Measurements from ENCODE around the gene RIN3.

Gene RIN3

DNA sequence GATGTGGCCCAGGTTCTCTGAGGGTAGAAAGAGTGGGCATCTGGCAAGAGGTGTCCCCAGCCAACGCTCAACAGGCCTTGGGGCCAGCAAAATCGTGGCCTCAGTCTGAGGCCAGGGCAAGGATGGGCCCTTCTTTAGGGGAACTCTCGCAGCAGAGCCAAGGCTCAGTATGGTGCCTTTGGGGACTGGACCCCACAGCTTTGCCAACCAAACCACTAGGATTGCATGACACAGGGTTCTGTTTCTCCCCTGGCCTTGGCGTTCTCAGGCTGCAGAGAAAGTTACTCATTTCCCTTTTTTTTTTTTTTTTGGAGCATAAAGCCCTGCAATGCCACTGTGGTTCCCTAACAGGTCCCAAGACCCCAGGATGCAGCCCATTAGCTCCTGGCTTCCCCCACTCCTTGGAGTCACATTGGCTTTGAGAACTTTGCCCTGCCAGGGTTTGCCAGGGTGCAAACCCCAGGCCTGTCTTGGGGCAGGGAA is 134.3 kb downstream of the RIN3 start:
- no peak overlapping the region for H3K4me3 ChIP-seq (ENCODE audit: low read depth, low read length)
- no peaks in the 10 kb centered on the region for H3K4me1 ChIP-seq (ENCODE audit: control insufficient read depth, insufficient read depth, low read length)
- no peak overlapping the region for H3K9ac ChIP-seq (ENCODE audit: low read depth, low read length)
- peaks cover 3% of the 10 kb centered on the region; the same call in 1 of the 2 replicates for H3K9me3 ChIP-seq (ENCODE audit: control insufficient read depth, insufficient read depth, low read length)
- no peaks in the 10 kb centered on the region for H3K27me3 ChIP-seq (ENCODE audit: control insufficient read depth, insufficient read depth, low read length)
- no peaks in the 10 kb centered on the region for H3K36me3 ChIP-seq (ENCODE audit: control insufficient read depth, insufficient read depth, low read length)
- H3K27ac ChIP-seq (ENCODE audit: low read depth, low read length) = no peak overlapping the region

- Histone ChIP-seq H3K36me3 (ENCODE audit: control insufficient read depth, insufficient read depth, low read length) (no peaks in the 10 kb centered on the region), H3K27ac (ENCODE audit: low read depth, low read length) (no peak overlapping the region), H3K27me3 (ENCODE audit: control insufficient read depth, insufficient read depth, low read length) (no peaks in the 10 kb centered on the region), H3K4me3 (ENCODE audit: low read depth, low read length) (no peak overlapping the region), H3K9ac (ENCODE audit: low read depth, low read length) (no peak overlapping the region), H3K4me1 (ENCODE audit: control insufficient read depth, insufficient read depth, low read length) (no peaks in the 10 kb centered on the region), H3K9me3 (ENCODE audit: control insufficient read depth, insufficient read depth, low read length) (peaks cover 3% of the 10 kb centered on the region; the same call in 1 of the 2 replicates)
These were observed 135.5 kb downstream of the RIN3 start for GRCh38 chr14:92649066-92649465.

GRCh38 chr14:92649934-92650545 is 136.5 kb downstream of the RIN3 start:
- H3K9ac ChIP-seq (ENCODE audit: low read depth, low read length) = no peak overlapping the region
- no peak overlapping the region for H3K27ac ChIP-seq (ENCODE audit: low read depth, low read length)

GRCh38 chr14:92650581-92651105 is 137.1 kb downstream of the RIN3 start:
- Histone ChIP-seq H3K9me3 (ENCODE audit: control insufficient read depth, insufficient read depth, low read length) (no peaks in the 10 kb centered on the region), H3K4me3 (ENCODE audit: low read depth, low read length) (no peak overlapping the region), H3K9ac (ENCODE audit: low read depth, low read length) (no peak overlapping the region), H3K36me3 (ENCODE audit: control insufficient read depth, insufficient read depth, low read length) (no peaks in the 10 kb centered on the region), H3K4me1 (ENCODE audit: control insufficient read depth, insufficient read depth, low read length) (no peaks in the 10 kb centered on the region), H3K27ac (ENCODE audit: low read depth, low read length) (no peak overlapping the region), H3K27me3 (ENCODE audit: control insufficient read depth, insufficient read depth, low read length) (no peaks in the 10 kb centered on the region)

More at GRCh38 chr14:92649934-92650545, 136.5 kb downstream of the RIN3 start:
- Histone ChIP-seq H3K4me3 (ENCODE audit: low read depth, low read length) (no peak overlapping the region), H3K4me1 (ENCODE audit: control insufficient read depth, insufficient read depth, low read length) (no peaks in the 10 kb centered on the region), H3K9me3 (ENCODE audit: control insufficient read depth, insufficient read depth, low read length) (peaks cover under 1% of the 10 kb centered on the region; the same call in 1 of the 2 replicates), H3K36me3 (ENCODE audit: control insufficient read depth, insufficient read depth, low read length) (no peaks in the 10 kb centered on the region), H3K27me3 (ENCODE audit: control insufficient read depth, insufficient read depth, low read length) (no peaks in the 10 kb centered on the region)

- Histone ChIP-seq H3K9ac (ENCODE audit: low read depth, low read length) (no peak overlapping the region), H3K4me1 (ENCODE audit: control insufficient read depth, insufficient read depth, low read length) (no peaks in the 10 kb centered on the region), H3K4me3 (ENCODE audit: low read depth, low read length) (no peak overlapping the region), H3K27ac (ENCODE audit: low read depth, low read length) (no peak overlapping the region), H3K36me3 (ENCODE audit: control insufficient read depth, insufficient read depth, low read length) (no peaks in the 10 kb centered on the region), H3K27me3 (ENCODE audit: control insufficient read depth, insufficient read depth, low read length) (no peaks in the 10 kb centered on the region), H3K9me3 (ENCODE audit: control insufficient read depth, insufficient read depth, low read length) (no peaks in the 10 kb centered on the region)
These were observed 137.7 kb downstream of the RIN3 start for GRCh38 chr14:92651106-92651757.

DNA sequence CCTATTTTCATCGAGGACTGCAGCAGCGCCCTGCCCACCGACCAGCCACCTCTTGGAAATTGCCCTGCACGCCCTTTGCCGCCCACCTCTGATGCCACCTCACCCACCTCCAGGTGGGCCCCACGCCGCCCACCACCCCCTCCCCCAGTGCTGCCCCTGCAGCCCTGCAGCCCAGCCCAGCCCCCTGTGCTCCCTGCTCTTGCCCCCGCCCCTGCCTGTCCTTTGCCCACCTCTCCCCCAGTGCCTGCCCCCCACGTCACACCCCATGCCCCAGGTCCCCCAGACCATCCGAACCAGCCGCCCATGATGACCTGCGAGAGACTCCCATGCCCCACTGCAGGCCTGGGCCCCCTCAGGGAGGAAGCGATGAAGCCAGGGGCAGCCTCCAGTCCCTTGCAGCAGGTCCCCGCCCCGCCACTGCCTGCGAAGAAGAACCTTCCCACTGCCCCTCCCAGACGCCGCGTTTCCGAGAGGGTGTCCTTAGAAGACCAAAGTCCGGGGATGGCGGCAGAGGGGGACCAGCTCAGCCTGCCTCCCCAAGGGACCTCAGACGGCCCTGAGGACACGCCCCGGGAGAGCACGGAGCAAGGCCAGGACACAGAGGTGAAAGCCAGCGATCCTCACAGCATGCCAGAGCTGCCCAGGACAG is 138.3 kb downstream of the RIN3 start:
- no peak overlapping the region for H3K9ac ChIP-seq (ENCODE audit: low read depth, low read length)
- no peaks in the 10 kb centered on the region for H3K36me3 ChIP-seq (ENCODE audit: control insufficient read depth, insufficient read depth, low read length)
- H3K4me1 ChIP-seq (ENCODE audit: control insufficient read depth, insufficient read depth, low read length) = no peaks in the 10 kb centered on the region
- H3K27me3 ChIP-seq (ENCODE audit: control insufficient read depth, insufficient read depth, low read length) = no peaks in the 10 kb centered on the region
- no peaks in the 10 kb centered on the region for H3K9me3 ChIP-seq (ENCODE audit: control insufficient read depth, insufficient read depth, low read length)
- H3K27ac ChIP-seq (ENCODE audit: low read depth, low read length) = no peak overlapping the region
- no peak overlapping the region for H3K4me3 ChIP-seq (ENCODE audit: low read depth, low read length)

- Histone ChIP-seq H3K9ac (ENCODE audit: low read depth, low read length) (no peak overlapping the region), H3K27me3 (ENCODE audit: control insufficient read depth, insufficient read depth, low read length) (no peaks in the 10 kb centered on the region), H3K36me3 (ENCODE audit: control insufficient read depth, insufficient read depth, low read length) (no peaks in the 10 kb centered on the region), H3K4me3 (ENCODE audit: low read depth, low read length) (no peak overlapping the region), H3K4me1 (ENCODE audit: control insufficient read depth, insufficient read depth, low read length) (no peaks in the 10 kb centered on the region), H3K27ac (ENCODE audit: low read depth, low read length) (no peak overlapping the region), H3K9me3 (ENCODE audit: control insufficient read depth, insufficient read depth, low read length) (no peaks in the 10 kb centered on the region)
These were observed 139.0 kb downstream of the RIN3 start for GRCh38 chr14:92652413-92653151.

GRCh38 chr14:92653162-92653651 is 139.6 kb downstream of the RIN3 start:
- no peak overlapping the region for H3K4me3 ChIP-seq (ENCODE audit: low read depth, low read length)
- H3K4me1 ChIP-seq (ENCODE audit: control insufficient read depth, insufficient read depth, low read length) = no peaks in the 10 kb centered on the region
- no peak overlapping the region for H3K9ac ChIP-seq (ENCODE audit: low read depth, low read length)
- H3K36me3 ChIP-seq (ENCODE audit: control insufficient read depth, insufficient read depth, low read length) = no peaks in the 10 kb centered on the region
- H3K9me3 ChIP-seq (ENCODE audit: control insufficient read depth, insufficient read depth, low read length) = no peaks in the 10 kb centered on the region
- H3K27me3 ChIP-seq (ENCODE audit: control insufficient read depth, insufficient read depth, low read length) = no peaks in the 10 kb centered on the region
- H3K27ac ChIP-seq (ENCODE audit: low read depth, low read length) = no peak overlapping the region

DNA sequence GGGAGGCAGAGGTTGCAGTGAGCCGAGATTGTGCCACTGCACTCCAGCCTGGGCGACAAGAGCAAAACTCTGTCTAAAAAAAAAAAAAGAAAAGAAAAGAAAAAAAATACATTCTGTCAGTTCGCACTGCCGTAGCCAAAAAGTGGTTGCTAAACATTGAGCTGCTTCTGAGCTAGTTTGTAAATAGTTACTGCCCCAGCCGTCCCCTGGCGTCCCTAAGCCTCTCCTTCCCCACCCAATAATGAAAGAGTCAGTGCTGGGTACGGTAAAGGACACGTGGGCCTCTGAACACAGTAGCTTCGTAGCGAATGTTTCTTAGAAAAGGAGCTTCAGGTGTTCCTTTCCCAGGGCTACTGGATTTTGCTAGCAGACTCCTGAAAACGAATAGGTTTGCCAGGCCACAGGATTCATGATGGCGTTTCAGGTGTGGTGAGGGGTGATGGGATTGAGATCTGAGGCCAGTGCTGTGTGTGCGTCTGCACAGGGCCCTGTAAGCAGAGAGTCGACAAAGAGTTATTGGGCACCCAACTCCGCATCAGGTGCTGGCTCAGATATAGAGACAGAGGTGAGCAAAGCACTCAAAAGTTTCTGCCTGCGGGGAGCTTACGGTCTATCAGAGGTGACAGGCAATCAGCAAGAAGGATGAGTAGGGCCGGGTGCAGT is 140.8 kb downstream of the RIN3 start:
- Histone ChIP-seq H3K27me3 (ENCODE audit: control insufficient read depth, insufficient read depth, low read length) (no peaks in the 10 kb centered on the region), H3K27ac (ENCODE audit: low read depth, low read length) (no peak overlapping the region), H3K4me1 (ENCODE audit: control insufficient read depth, insufficient read depth, low read length) (no peaks in the 10 kb centered on the region), H3K4me3 (ENCODE audit: low read depth, low read length) (no peak overlapping the region), H3K9me3 (ENCODE audit: control insufficient read depth, insufficient read depth, low read length) (no peaks in the 10 kb centered on the region), H3K36me3 (ENCODE audit: control insufficient read depth, insufficient read depth, low read length) (no peaks in the 10 kb centered on the region), H3K9ac (ENCODE audit: low read depth, low read length) (no peak overlapping the region)

- Histone ChIP-seq H3K27me3 (ENCODE audit: control insufficient read depth, insufficient read depth, low read length) (no peaks in the 10 kb centered on the region), H3K9me3 (ENCODE audit: control insufficient read depth, insufficient read depth, low read length) (no peaks in the 10 kb centered on the region), H3K27ac (ENCODE audit: low read depth, low read length) (no peak overlapping the region), H3K4me1 (ENCODE audit: control insufficient read depth, insufficient read depth, low read length) (no peaks in the 10 kb centered on the region), H3K9ac (ENCODE audit: low read depth, low read length) (no peak overlapping the region), H3K4me3 (ENCODE audit: low read depth, low read length) (no peak overlapping the region), H3K36me3 (ENCODE audit: control insufficient read depth, insufficient read depth, low read length) (no peaks in the 10 kb centered on the region)
These were observed 142.0 kb downstream of the RIN3 start for GRCh38 chr14:92655419-92656201.
